Measurements from ENCODE around the gene MR1. TPM values are rescaled to one million over a fixed set of nuclear protein-coding genes. Genes with fewer than 3 reads are reported as not detected.

Gene MR1
- total and polyA plus RNA-seq, 2 of the 13 experiments (the other 11 are each of a cell fraction or from before 2014, with no cell fraction given) = 7.7 to 10.4 TPM

- no peak for TF ChIP-seq HOXA9 (CRISPR knock-in tag; IDR thresholded peaks at IDR 0.05; ENCODE audit: borderline replicate concordance)
- no peak for TF ChIP-seq ZNF260 (CRISPR knock-in tag; IDR thresholded peaks at IDR 0.05; ENCODE audit: borderline replicate concordance, low read depth)
- no peak for TF ChIP-seq PAF1 (CRISPR knock-in tag; IDR thresholded peaks at IDR 0.05)
- TF ChIP-seq MBNL3 (CRISPR knock-in tag; conservative IDR thresholded peaks at IDR 0.05) = no peak
- no peak for TF ChIP-seq ZNF780A (CRISPR knock-in tag; IDR thresholded peaks at IDR 0.05)
- no peak for TF ChIP-seq STAT6 (CRISPR knock-in tag; IDR thresholded peaks at IDR 0.05; ENCODE audit: borderline replicate concordance)
- no peak for TF ChIP-seq ZNF333 (CRISPR knock-in tag; IDR thresholded peaks at IDR 0.05; ENCODE audit: borderline replicate concordance)
- TF ChIP-seq U2AF2 (IDR thresholded peaks at IDR 0.05; ENCODE audit: low read depth, low read length) = no peak
- TF ChIP-seq ZBTB34 (CRISPR knock-in tag; IDR thresholded peaks at IDR 0.05) = no peak
- no peak for TF ChIP-seq FOSL2 (CRISPR knock-in tag; IDR thresholded peaks at IDR 0.05)
- TF ChIP-seq ZNF136 (CRISPR knock-in tag; IDR thresholded peaks at IDR 0.05; ENCODE audit: low read depth) = 0 out of 2 replicates have a peak, but pooled peaks have one; percentile 30
- no peak for TF ChIP-seq LRRFIP1 (CRISPR knock-in tag; conservative IDR thresholded peaks at IDR 0.05)
- TF ChIP-seq ZNF292 (CRISPR knock-in tag; IDR thresholded peaks at IDR 0.05; ENCODE audit: borderline replicate concordance, low read depth) = peak; percentile 61; the same call in 1 of the 2 replicates
- TF ChIP-seq KLF6 (CRISPR knock-in tag; IDR thresholded peaks at IDR 0.05) = peak; percentile 31; the same call in 1 of the 2 replicates
- TF ChIP-seq ZMAT3 (CRISPR knock-in tag; conservative IDR thresholded peaks at IDR 0.05) = no peak
- no peak for TF ChIP-seq ZNF761 (CRISPR knock-in tag; conservative IDR thresholded peaks at IDR 0.05)
- no peak for TF ChIP-seq CHD4 (IDR thresholded peaks at IDR 0.05; ENCODE audit: borderline replicate concordance, low read length)
- no peak for TF ChIP-seq ZNF598 (CRISPR knock-in tag; IDR thresholded peaks at IDR 0.05; ENCODE audit: borderline replicate concordance)
Measured at GRCh38 chr1:181089676-181090544, 56.1 kb downstream of the MR1 start (continued).
